Neural cell (in vitro differentiated cells): Measurements from ENCODE around the gene UGGT1. TPM values are rescaled to one million over a fixed set of nuclear protein-coding genes. Genes with fewer than 3 reads are reported as not detected.

ENCODE experiments used
- H2AFZ ChIP-seq: fragments of 200-600, 300-800 bp; sonication (generic), shearing (Covaris generic); 2 replicates; pipeline ENCODE4 v1.6.0; 2014; ENCODE audit warnings: low read depth, mild to moderate bottlenecking, antibody characterized with exemption, low read length, moderate library complexity
- H3F3A ChIP-seq: fragments of 200-600 bp; shearing (Covaris generic); 2 replicates; pipeline ENCODE4 v1.6.1; 2016; ENCODE audit warnings: mild to moderate bottlenecking, moderate library complexity, mixed read lengths, antibody characterized with exemption, low read length; ENCODE audit not compliant: insufficient read depth, poor library complexity, severe bottlenecking
- H3K27ac ChIP-seq: fragments of 200-600, 300-800 bp; sonication (generic), shearing (Covaris generic); 2 replicates; pipeline ENCODE4 v1.5.1; 2014; ENCODE audit warnings: mild to moderate bottlenecking, low read length, moderate library complexity
- H3K27me3 ChIP-seq: fragments of 300-800, 200-600 bp; sonication (generic), shearing (Covaris generic); 2 replicates; pipeline ENCODE4 v1.6.0; 2014; ENCODE audit warnings: mild to moderate bottlenecking, low read depth, low read length, moderate library complexity; ENCODE audit not compliant: insufficient read depth
- H3K36me3 ChIP-seq: fragments of 300-800, 200-600 bp; sonication (generic), shearing (Covaris generic); 2 replicates; pipeline ENCODE4 v1.5.1; 2014; ENCODE audit warnings: mild to moderate bottlenecking, antibody characterized with exemption, low read length, moderate library complexity; ENCODE audit not compliant: insufficient read depth
- H3K4me2 ChIP-seq: fragments of 300-800, 200-600 bp; sonication (generic), shearing (Covaris generic); 2 replicates; pipeline ENCODE4 v1.6.0; 2014; ENCODE audit warnings: mild to moderate bottlenecking, low read length
- H3K4me3 ChIP-seq: fragments of 300-800, 200-600 bp; sonication (generic), shearing (Covaris generic); 2 replicates; pipeline ENCODE4 v1.5.1; 2014; ENCODE audit warnings: mild to moderate bottlenecking, low read length, moderate library complexity
- H3K79me2 ChIP-seq: fragments of 200-600 bp; shearing (Covaris generic); replicated peaks from 2 replicates; pipeline ENCODE4 v1.6.0; 2014; ENCODE audit warnings: mild to moderate bottlenecking, low read length, moderate library complexity; ENCODE audit not compliant: insufficient read depth
- H3K9ac ChIP-seq: fragments of 300-800, 200-600 bp; sonication (generic), shearing (Covaris generic); 2 replicates; pipeline ENCODE4 v1.6.1; 2016; ENCODE audit warnings: mild to moderate bottlenecking, low read length, mixed read lengths
- H3K9me2 ChIP-seq: fragments of 200-600 bp; shearing (Covaris generic); 2 replicates; pipeline ENCODE4 v1.6.1; 2016; ENCODE audit warnings: mild to moderate bottlenecking, low read length, mixed read lengths; ENCODE audit not compliant: insufficient read depth
- H3K9me3 ChIP-seq: fragments of 200-600, 300-800 bp; sonication (generic), shearing (Covaris generic); 2 replicates; pipeline ENCODE4 v1.6.1; 2016; ENCODE audit warnings: mild to moderate bottlenecking, mixed run types, low read length, moderate library complexity, mixed read lengths
- H4K20me1 ChIP-seq: fragments of 200-600 bp; shearing (Covaris generic); 2 replicates; pipeline ENCODE4 v1.6.1; 2016; ENCODE audit warnings: mild to moderate bottlenecking, mixed run types; ENCODE audit not compliant: insufficient read depth
- EP300 ChIP-seq: fragments of 450-650 bp; conservative IDR thresholded peaks from 2 replicates; pipeline ENCODE4 v1.6.1; 2014; ENCODE audit warnings: antibody characterized with exemption, mild to moderate bottlenecking, moderate library complexity; ENCODE audit not compliant: poor library complexity, severe bottlenecking
- EZH2 ChIP-seq: fragments of 200-600, 300-800 bp; shearing (Covaris generic), sonication (generic); IDR thresholded peaks from 2 replicates; pipeline ENCODE4 v1.6.1; 2014; ENCODE audit warnings: antibody characterized with exemption, low read length, borderline replicate concordance, mild to moderate bottlenecking; ENCODE audit not compliant: insufficient read depth, poor library complexity, severe bottlenecking
- MXI1 ChIP-seq: fragments of 450-650 bp; conservative IDR thresholded peaks from 2 replicates; pipeline ENCODE4 v1.6.1; 2014; ENCODE audit warnings: antibody characterized with exemption, mild to moderate bottlenecking; ENCODE audit not compliant: poor library complexity, severe bottlenecking
- POLR2AphosphoS5 ChIP-seq: IDR thresholded peaks from 2 replicates; pipeline ENCODE4 v1.6.1; 2012
- RAD21 ChIP-seq: fragments of 450-650 bp; conservative IDR thresholded peaks from 2 replicates; pipeline ENCODE4 v1.6.1; 2014; ENCODE audit warnings: antibody characterized with exemption, mild to moderate bottlenecking, moderate library complexity
- SMC3 ChIP-seq: fragments of 450-650 bp; conservative IDR thresholded peaks from 2 replicates; pipeline ENCODE4 v1.6.1; 2014; ENCODE audit warnings: antibody characterized with exemption, mild to moderate bottlenecking, moderate library complexity; ENCODE audit not compliant: poor library complexity
- TAF1 ChIP-seq: IDR thresholded peaks from 2 replicates; pipeline ENCODE4 v1.6.1; 2012; ENCODE audit warnings: low read depth
- polyA plus RNA-seq: library from polyadenylated mRNA; depleted of rRNA; stranded (reverse); fragments of >200 nt; gene quantifications from 2 replicates; pipeline ENCODE4 v1.2.3, GENCODE V29; 2014
- TF ChIP-seq, protein P1 (sequence below): fragments of 450-650 bp; IDR thresholded peaks from 2 replicates; pipeline ENCODE4 v1.5.1; 2014; ENCODE audit warnings: antibody characterized with exemption, mild to moderate bottlenecking, moderate library complexity; ENCODE audit not compliant: poor library complexity, severe bottlenecking
- TF ChIP-seq, protein P2 (sequence below): IDR thresholded peaks from 2 replicates; pipeline ENCODE4 v1.6.1; 2012; ENCODE audit warnings: borderline replicate concordance

UGGT1 gene
- polyA plus RNA-seq, 1 donor from 2014 or later = 26.3 TPM

DNA sequence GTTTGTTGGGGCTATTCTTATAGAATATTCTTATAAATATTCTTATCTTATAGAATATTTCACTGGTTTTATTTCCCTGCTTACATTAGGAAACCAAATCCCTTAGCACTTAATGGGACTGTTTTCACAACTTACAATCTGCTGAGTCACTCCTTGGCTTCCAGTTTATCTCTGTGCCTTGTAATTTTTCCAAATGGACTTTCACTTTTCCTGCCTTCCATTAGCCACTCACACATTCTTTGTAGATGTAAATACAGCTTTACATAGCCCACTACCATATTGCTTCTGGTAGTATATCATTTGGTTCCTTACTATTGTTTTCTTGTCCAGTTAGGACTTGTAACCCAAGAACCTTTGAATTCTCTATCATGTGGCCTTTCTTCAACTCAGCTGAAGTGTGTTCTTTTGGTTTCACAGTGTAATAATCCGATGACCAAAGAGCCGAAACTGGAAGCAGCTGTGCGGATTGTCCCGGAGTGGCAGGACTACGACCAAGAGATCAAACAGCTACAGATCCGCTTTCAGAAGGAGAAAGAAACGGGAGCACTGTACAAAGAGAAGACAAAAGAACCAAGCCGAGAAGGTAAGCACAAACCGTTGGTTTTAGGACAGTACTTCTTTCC lies 96.1 kb downstream of the UGGT1 start:
- peaks cover 7% of the 10 kb centered on the region for H3K36me3 ChIP-seq
- H4K20me1 ChIP-seq = no peaks in the 10 kb centered on the region
- no peaks in the 10 kb centered on the region for H3K27me3 ChIP-seq
- no peak overlapping the region for H3K27ac ChIP-seq
- H2AFZ ChIP-seq = no peak overlapping the region
- H3K9me2 ChIP-seq = no peaks in the 10 kb centered on the region
- H3K79me2 ChIP-seq = no peaks in the 10 kb centered on the region
- H3K4me3 ChIP-seq = no peak overlapping the region
- H3K4me2 ChIP-seq = no peak overlapping the region
- TF ChIP-seq MXI1 (no peak), POLR2AphosphoS5 (no peak), SMC3 (no peak), RAD21 (no peak), TAF1 (no peak), EZH2 (no peak), EP300 (no peak)
- TF ChIP-seq, protein P1, sequence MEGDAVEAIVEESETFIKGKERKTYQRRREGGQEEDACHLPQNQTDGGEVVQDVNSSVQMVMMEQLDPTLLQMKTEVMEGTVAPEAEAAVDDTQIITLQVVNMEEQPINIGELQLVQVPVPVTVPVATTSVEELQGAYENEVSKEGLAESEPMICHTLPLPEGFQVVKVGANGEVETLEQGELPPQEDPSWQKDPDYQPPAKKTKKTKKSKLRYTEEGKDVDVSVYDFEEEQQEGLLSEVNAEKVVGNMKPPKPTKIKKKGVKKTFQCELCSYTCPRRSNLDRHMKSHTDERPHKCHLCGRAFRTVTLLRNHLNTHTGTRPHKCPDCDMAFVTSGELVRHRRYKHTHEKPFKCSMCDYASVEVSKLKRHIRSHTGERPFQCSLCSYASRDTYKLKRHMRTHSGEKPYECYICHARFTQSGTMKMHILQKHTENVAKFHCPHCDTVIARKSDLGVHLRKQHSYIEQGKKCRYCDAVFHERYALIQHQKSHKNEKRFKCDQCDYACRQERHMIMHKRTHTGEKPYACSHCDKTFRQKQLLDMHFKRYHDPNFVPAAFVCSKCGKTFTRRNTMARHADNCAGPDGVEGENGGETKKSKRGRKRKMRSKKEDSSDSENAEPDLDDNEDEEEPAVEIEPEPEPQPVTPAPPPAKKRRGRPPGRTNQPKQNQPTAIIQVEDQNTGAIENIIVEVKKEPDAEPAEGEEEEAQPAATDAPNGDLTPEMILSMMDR = no peak
- TF ChIP-seq, protein P2, sequence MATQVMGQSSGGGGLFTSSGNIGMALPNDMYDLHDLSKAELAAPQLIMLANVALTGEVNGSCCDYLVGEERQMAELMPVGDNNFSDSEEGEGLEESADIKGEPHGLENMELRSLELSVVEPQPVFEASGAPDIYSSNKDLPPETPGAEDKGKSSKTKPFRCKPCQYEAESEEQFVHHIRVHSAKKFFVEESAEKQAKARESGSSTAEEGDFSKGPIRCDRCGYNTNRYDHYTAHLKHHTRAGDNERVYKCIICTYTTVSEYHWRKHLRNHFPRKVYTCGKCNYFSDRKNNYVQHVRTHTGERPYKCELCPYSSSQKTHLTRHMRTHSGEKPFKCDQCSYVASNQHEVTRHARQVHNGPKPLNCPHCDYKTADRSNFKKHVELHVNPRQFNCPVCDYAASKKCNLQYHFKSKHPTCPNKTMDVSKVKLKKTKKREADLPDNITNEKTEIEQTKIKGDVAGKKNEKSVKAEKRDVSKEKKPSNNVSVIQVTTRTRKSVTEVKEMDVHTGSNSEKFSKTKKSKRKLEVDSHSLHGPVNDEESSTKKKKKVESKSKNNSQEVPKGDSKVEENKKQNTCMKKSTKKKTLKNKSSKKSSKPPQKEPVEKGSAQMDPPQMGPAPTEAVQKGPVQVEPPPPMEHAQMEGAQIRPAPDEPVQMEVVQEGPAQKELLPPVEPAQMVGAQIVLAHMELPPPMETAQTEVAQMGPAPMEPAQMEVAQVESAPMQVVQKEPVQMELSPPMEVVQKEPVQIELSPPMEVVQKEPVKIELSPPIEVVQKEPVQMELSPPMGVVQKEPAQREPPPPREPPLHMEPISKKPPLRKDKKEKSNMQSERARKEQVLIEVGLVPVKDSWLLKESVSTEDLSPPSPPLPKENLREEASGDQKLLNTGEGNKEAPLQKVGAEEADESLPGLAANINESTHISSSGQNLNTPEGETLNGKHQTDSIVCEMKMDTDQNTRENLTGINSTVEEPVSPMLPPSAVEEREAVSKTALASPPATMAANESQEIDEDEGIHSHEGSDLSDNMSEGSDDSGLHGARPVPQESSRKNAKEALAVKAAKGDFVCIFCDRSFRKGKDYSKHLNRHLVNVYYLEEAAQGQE = no peak
- H3K9me3 ChIP-seq = no peaks in the 10 kb centered on the region
- no peaks in the 10 kb centered on the region for H3F3A ChIP-seq
- no peak overlapping the region for H3K9ac ChIP-seq

DNA sequence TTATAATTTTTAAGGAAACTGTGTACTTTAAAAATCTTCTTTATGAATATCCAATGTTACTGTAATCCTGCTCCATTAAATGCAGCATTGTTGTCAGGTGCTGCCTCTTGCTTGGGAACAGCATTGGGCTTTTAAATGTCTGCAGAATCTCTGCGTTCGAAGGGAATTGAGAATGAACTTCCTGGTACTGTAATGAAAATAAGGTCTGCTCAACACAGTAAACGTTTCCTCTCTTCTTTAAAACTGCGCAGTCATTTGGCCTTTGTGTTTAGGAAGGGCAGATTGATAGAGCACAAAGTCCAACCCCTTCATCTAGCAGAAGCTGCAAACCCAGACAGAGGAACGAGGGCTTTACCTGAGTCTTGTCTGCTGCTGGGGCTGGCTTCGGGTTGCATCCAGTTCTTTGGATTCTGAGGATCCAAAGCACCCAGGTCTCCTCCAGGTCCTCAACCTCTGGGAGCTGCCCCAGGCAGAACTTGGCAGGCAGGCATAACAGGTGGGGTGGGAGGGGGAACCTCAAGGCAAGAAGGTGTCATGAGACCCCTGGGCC lies 104.5 kb downstream of the UGGT1 start:
- Histone ChIP-seq H3K36me3 (peaks cover 3% of the 10 kb centered on the region), H3K27me3 (no peaks in the 10 kb centered on the region), H3K4me3 (no peak overlapping the region), H3K27ac (no peak overlapping the region), H3K79me2 (no peaks in the 10 kb centered on the region), H3K9me2 (no peaks in the 10 kb centered on the region), H3K9me3 (no peaks in the 10 kb centered on the region), H4K20me1 (no peaks in the 10 kb centered on the region), H3K9ac (no peak overlapping the region), H3F3A (no peaks in the 10 kb centered on the region), H2AFZ (no peak overlapping the region), H3K4me2 (no peak overlapping the region)
- TF ChIP-seq EZH2 (no peak), TAF1 (no peak), RAD21 (no peak), POLR2AphosphoS5 (no peak), MXI1 (no peak), SMC3 (no peak), EP300 (no peak)
- TF ChIP-seq, protein P2 = no peak
- TF ChIP-seq, protein P1 = no peak
